ENCODE results near the gene ITFG1. TPM values are rescaled to one million over a fixed set of nuclear protein-coding genes. Genes with fewer than 3 reads are reported as not detected.

Gene ITFG1
- total RNA-seq, 2 experiments from 2014 or later: 33.7 to 37.9 TPM

GRCh38 chr16:47258874-47259461 lies 201.9 kb downstream of the ITFG1 start:
- DNase-seq (ENCODE audit: low spot score): peak; percentile 47
- intact Hi-C loops (cut with micrococcal nuclease; ENCODE audit: unreplicated experiment): loop anchor here (10.0 kb wide), 1 partner anchor 146 kb away; no protein-coding TSS in a partner anchor
- Histone ChIP-seq H3K4me2 (ENCODE audit: low read length) (no peak overlapping the region), H3K9me2 (ENCODE audit: insufficient read depth, low read length) (no peaks in the 10 kb centered on the region), H3K4me1 (ENCODE audit: insufficient read depth, low read length, poor library complexity, severe bottlenecking) (no peaks in the 10 kb centered on the region), H4K20me1 (ENCODE audit: insufficient read depth, low read length) (no peaks in the 10 kb centered on the region), H3K79me2 (ENCODE audit: insufficient read depth, low read depth, low read length) (no peaks in the 10 kb centered on the region), H3K9me3 (ENCODE audit: low read length) (no peaks in the 10 kb centered on the region), H3K4me3 (ENCODE audit: low read depth, low read length, poor library complexity, severe bottlenecking) (no peak overlapping the region), H2AFZ (ENCODE audit: low read length) (no peak overlapping the region), H3K36me3 (ENCODE audit: insufficient read depth, low read length) (peaks cover 21% of the 10 kb centered on the region), H3K27ac (ENCODE audit: low read depth, low read length, poor library complexity, severe bottlenecking) (no peak overlapping the region)
- ChIA-PET POLR2A (no interaction called here), CTCF (ENCODE audit: unreplicated experiment) (no interaction called here)
- TF ChIP-seq EZH2phosphoT487 (IDR thresholded peaks at IDR 0.05; ENCODE audit: borderline replicate concordance, low read depth, low read length): no peak
- TF ChIP-seq, protein P1, sequence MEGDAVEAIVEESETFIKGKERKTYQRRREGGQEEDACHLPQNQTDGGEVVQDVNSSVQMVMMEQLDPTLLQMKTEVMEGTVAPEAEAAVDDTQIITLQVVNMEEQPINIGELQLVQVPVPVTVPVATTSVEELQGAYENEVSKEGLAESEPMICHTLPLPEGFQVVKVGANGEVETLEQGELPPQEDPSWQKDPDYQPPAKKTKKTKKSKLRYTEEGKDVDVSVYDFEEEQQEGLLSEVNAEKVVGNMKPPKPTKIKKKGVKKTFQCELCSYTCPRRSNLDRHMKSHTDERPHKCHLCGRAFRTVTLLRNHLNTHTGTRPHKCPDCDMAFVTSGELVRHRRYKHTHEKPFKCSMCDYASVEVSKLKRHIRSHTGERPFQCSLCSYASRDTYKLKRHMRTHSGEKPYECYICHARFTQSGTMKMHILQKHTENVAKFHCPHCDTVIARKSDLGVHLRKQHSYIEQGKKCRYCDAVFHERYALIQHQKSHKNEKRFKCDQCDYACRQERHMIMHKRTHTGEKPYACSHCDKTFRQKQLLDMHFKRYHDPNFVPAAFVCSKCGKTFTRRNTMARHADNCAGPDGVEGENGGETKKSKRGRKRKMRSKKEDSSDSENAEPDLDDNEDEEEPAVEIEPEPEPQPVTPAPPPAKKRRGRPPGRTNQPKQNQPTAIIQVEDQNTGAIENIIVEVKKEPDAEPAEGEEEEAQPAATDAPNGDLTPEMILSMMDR (conservative IDR thresholded peaks at IDR 0.05; ENCODE audit: low read length): peak; percentile 88
- BruUV-seq (replicated peaks): no TSS peak

- H3K4me2 ChIP-seq (ENCODE audit: low read length): no peak overlapping the region
- intact Hi-C loops (cut with micrococcal nuclease; ENCODE audit: unreplicated experiment): loop anchor here (10.0 kb wide), 1 partner anchor 150 kb away; no protein-coding TSS in a partner anchor
- no TSS peak for BruUV-seq (replicated peaks)
Measured at GRCh38 chr16:47254756-47255155, 206.1 kb downstream of the ITFG1 start.

More at GRCh38 chr16:47254756-47255155, 206.1 kb downstream of the ITFG1 start:
- TF ChIP-seq, protein P1 (conservative IDR thresholded peaks at IDR 0.05; ENCODE audit: low read length): no peak
- no peak for TF ChIP-seq EZH2phosphoT487 (IDR thresholded peaks at IDR 0.05; ENCODE audit: borderline replicate concordance, low read depth, low read length)
- H3K9me3 ChIP-seq (ENCODE audit: low read length): no peaks in the 10 kb centered on the region
- no peaks in the 10 kb centered on the region for H3K9me2 ChIP-seq (ENCODE audit: insufficient read depth, low read length)
- no peak for DNase-seq (ENCODE audit: low spot score)
- no peaks in the 10 kb centered on the region for H3K79me2 ChIP-seq (ENCODE audit: insufficient read depth, low read depth, low read length)
- no peaks in the 10 kb centered on the region for H4K20me1 ChIP-seq (ENCODE audit: insufficient read depth, low read length)
- H3K36me3 ChIP-seq (ENCODE audit: insufficient read depth, low read length): peaks cover 21% of the 10 kb centered on the region
- H3K27ac ChIP-seq (ENCODE audit: low read depth, low read length, poor library complexity, severe bottlenecking): no peak overlapping the region
- POLR2A ChIA-PET: interaction anchor here (1.0 kb wide), 1 partner anchor 9 kb away, joined by 3 read pairs; no protein-coding TSS in a partner anchor
- CTCF ChIA-PET (ENCODE audit: unreplicated experiment): no interaction called here
- H3K4me3 ChIP-seq (ENCODE audit: low read depth, low read length, poor library complexity, severe bottlenecking): no peak overlapping the region
- H3K4me1 ChIP-seq (ENCODE audit: insufficient read depth, low read length, poor library complexity, severe bottlenecking): no peaks in the 10 kb centered on the region
- H2AFZ ChIP-seq (ENCODE audit: low read length): no peak overlapping the region

Data from OCI-LY7 (cell line).